Chondrocyte (in vitro differentiated cells): ENCODE data around the gene CSPG4. TPM values are rescaled to one million over a fixed set of nuclear protein-coding genes. Genes with fewer than 3 reads are reported as not detected.
A peak's percentile ranks its signal among the peaks of the same experiment; 100 is the strongest.

ENCODE experiments used
- DNase-seq: peaks from one replicate; pipeline ENCODE4 v3.0.0; 2021; ENCODE audit warnings: mixed read lengths, low spot score
- H3K27ac Mint-ChIP-seq: one replicate; pipeline ENCODE4 v1.8.0; 2021; ENCODE audit warnings: mild to moderate bottlenecking, moderate library complexity, mixed read lengths; ENCODE audit not compliant: unreplicated experiment
- H3K27me3 Mint-ChIP-seq: 2 replicates; pipeline ENCODE4 v1.8.0; 2021; ENCODE audit warnings: low read depth, mixed read lengths
- H3K36me3 Mint-ChIP-seq: 2 replicates; pipeline ENCODE4 v1.8.0; 2021; ENCODE audit warnings: low read depth, mixed read lengths
- H3K4me1 Mint-ChIP-seq: 2 replicates; pipeline ENCODE4 v1.8.0; 2021; ENCODE audit warnings: low read depth, mild to moderate bottlenecking, mixed read lengths
- H3K4me3 Mint-ChIP-seq: one replicate; pipeline ENCODE4 v1.8.0; 2021; ENCODE audit warnings: mild to moderate bottlenecking, moderate library complexity, mixed read lengths; ENCODE audit not compliant: unreplicated experiment
- H3K9me3 Mint-ChIP-seq: 2 replicates; pipeline ENCODE4 v1.8.0; 2021; ENCODE audit warnings: low read depth, mixed read lengths
- total RNA-seq: library from RNA; stranded (reverse); gene quantifications from 3 replicates; pipeline ENCODE4 v1.2.1, GENCODE V29; 2021
- TF ChIP-seq, protein P1 (sequence below): fragments of 200-600 bp; sonication (generic); IDR thresholded peaks from 2 replicates; pipeline ENCODE4 v1.5.0; 2021; ENCODE audit warnings: antibody characterized with exemption, mild to moderate bottlenecking, moderate library complexity

Gene CSPG4
- total RNA-seq, 1 donor from 2014 or later = 595 TPM

DNA sequence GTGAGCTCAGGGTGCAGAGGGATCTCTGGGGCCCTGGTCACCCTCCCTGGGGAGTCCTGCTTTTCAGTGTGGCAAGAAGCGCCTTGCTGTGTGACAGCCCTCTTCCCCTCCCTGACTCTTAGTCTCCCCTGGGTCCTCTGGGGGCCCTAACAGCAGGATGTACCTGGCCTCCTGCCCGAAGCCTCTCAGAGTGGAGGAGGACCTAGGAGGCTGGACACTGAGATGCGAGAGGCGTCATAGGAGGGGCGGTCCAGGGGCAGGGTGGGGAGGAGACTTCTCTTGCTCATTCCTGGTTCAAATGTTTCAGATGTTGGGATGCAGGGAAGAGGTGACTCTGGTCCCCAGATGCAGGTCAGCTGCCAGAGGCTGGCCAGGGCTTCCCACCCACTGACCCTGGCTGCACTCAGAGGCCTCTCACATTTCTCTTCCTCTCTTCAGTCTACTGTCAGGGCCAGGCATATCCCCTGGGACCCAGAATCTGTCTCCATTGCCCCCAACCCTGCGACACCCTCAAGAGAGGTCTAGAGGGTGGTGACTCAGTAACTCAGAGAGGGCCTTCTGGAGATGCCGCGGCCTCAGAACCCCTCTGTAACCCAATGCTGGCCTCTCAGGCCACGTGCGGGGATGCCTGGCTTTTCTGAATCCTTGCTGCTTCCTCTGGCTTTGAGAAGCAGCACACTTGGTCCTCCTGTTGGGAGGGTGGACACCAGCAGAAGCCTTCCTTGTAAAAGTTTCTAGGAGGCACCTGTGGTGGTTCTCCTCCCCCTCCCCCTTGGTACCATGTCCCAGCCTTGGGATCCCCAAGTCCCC lies 39.0 kb downstream of the CSPG4 start:
- H3K4me1 Mint-ChIP-seq = peaks cover 75% of the 10 kb centered on the region
- H3K27ac Mint-ChIP-seq = peak overlapping the region; percentile 92
- TF ChIP-seq, protein P1, sequence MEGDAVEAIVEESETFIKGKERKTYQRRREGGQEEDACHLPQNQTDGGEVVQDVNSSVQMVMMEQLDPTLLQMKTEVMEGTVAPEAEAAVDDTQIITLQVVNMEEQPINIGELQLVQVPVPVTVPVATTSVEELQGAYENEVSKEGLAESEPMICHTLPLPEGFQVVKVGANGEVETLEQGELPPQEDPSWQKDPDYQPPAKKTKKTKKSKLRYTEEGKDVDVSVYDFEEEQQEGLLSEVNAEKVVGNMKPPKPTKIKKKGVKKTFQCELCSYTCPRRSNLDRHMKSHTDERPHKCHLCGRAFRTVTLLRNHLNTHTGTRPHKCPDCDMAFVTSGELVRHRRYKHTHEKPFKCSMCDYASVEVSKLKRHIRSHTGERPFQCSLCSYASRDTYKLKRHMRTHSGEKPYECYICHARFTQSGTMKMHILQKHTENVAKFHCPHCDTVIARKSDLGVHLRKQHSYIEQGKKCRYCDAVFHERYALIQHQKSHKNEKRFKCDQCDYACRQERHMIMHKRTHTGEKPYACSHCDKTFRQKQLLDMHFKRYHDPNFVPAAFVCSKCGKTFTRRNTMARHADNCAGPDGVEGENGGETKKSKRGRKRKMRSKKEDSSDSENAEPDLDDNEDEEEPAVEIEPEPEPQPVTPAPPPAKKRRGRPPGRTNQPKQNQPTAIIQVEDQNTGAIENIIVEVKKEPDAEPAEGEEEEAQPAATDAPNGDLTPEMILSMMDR = no peak
- H3K27me3 Mint-ChIP-seq = no peaks in the 10 kb centered on the region
- H3K36me3 Mint-ChIP-seq = peaks cover 13% of the 10 kb centered on the region
- DNase-seq = no peak
- no peaks in the 10 kb centered on the region for H3K9me3 Mint-ChIP-seq
- H3K4me3 Mint-ChIP-seq = peak overlapping the region; percentile 19

DNA sequence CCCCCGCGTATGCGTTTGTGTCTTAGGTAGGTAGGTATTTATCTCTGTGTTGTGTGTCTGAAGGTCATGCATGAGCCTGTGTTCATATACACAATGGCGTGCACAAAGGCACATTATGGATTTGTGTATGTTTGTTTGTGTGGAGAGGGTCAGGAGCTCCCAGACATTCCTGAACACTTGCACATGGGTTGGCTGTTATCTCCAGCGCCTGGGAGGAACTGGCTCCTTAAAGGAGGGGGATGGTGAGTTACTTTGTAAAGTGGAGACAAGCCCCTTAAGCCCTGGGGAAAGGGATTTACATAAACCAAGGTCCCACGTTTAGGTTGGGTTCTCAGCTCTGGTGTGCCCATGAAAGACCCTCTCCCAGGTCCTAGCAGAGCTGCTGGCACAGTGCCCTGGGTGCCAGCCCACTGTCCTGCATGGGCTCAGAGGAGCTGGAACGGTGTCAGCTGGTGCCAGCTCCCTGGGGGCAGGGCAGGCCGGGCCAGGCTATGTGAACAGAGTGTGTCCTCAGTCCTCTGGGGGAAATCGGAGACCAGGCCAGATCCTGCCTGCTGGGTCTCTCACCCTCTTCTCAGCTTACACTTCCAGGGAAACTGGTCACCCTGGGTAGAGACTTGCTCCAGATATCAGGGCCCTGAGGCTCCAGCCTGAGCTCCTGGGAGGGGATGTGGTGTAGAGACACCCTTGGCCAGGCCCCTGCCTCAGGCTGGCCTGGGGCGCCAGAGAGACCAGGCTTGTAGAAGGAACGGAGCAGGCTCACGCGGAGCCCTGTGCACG lies 39.8 kb downstream of the CSPG4 start:
- H3K27me3 Mint-ChIP-seq = no peaks in the 10 kb centered on the region
- H3K27ac Mint-ChIP-seq = peak overlapping the region; percentile 92
- no peak for DNase-seq
- peak overlapping the region; percentile 12 for H3K4me3 Mint-ChIP-seq
- H3K36me3 Mint-ChIP-seq = peaks cover 7% of the 10 kb centered on the region
- no peaks in the 10 kb centered on the region for H3K9me3 Mint-ChIP-seq
- peaks cover 76% of the 10 kb centered on the region for H3K4me1 Mint-ChIP-seq
- TF ChIP-seq, protein P1 = no peak

DNA sequence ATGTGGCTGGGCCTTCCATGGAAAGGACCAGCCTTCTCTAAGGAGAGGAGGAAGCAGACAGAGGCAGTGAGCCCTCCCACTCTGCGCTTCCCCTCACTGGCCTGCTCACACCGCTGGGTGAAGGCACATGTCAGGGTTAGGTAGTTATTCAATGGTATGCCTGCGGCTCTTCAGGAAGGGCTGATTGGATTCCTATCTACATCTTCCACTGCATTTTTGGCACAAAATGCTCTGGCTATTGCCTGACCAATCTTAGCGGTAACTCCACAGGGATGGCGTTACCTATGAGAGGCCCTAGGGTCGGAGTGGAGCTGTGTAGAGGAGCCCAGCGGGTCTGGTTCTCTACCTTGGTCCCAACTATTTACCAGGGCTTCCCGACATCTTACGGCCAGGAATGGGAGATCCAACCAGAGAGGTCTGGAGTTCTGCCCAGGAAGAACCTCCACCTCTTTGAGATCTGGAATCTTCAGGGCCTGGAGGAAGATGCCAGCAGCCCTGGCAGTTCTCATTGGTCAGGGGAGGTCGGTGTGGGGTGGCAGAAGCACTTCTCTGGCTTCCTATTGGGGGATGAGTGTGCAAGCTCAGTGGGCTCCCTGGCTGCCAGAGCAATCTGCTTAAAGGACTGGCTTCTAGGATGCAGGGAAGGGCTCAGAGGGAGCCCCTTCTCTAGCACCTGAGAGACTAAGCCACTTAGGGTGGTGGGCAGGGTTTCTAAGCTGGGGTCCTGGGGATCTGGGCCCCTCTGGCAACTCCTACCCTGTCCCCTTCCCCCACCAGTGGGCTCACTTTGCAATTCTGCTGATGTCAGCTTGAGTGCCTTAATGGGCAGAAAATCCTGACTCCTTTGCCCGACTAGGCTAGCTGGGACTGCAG lies 40.7 kb downstream of the CSPG4 start:
- H3K27me3 Mint-ChIP-seq = no peaks in the 10 kb centered on the region
- no peaks in the 10 kb centered on the region for H3K9me3 Mint-ChIP-seq
- H3K4me3 Mint-ChIP-seq = no peak overlapping the region
- peak overlapping the region; percentile 92 for H3K27ac Mint-ChIP-seq
- peaks cover 82% of the 10 kb centered on the region for H3K4me1 Mint-ChIP-seq
- TF ChIP-seq, protein P1 = no peak
- DNase-seq = no peak
- peaks cover 3% of the 10 kb centered on the region for H3K36me3 Mint-ChIP-seq

DNA sequence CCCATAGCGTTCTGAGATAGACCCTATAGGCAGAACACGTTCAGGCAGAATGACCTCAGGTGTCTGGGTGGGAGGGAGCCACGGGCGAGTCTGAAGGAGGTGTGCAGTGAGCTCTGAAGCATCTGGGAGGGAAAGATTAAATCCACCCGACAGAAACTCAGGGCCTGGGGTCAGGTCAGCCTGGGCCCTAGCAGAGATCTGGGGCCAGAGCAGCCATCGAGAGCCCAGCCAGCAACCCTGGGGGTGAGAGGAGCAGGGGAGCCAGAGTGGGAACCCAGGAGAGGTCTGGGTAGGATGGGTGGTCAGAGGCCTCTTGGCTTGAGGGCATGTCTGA lies 42.8 kb downstream of the CSPG4 start:
- TF ChIP-seq, protein P1 = no peak
- no peaks in the 10 kb centered on the region for H3K27me3 Mint-ChIP-seq
- H3K9me3 Mint-ChIP-seq = no peaks in the 10 kb centered on the region
- H3K4me3 Mint-ChIP-seq = peak overlapping the region; percentile 12
- peaks cover 90% of the 10 kb centered on the region for H3K4me1 Mint-ChIP-seq
- H3K27ac Mint-ChIP-seq = peak overlapping the region; percentile 92
- peaks cover 2% of the 10 kb centered on the region for H3K36me3 Mint-ChIP-seq
- no peak for DNase-seq
